GM12878 (cell line): ENCODE results near the gene DNAJC15. TPM values are rescaled to one million over a fixed set of nuclear protein-coding genes. Genes with fewer than 3 reads are reported as not detected.
A peak's percentile ranks its signal among the peaks of the same experiment; 100 is the strongest.

ENCODE experiments used
- ATAC-seq: fragments of 200-7000 bp; cut with Tn5 transposase; 3 replicates; pipeline ENCODE4 v1.9.1; 2020; ENCODE audit warnings: mild to moderate bottlenecking, moderate library complexity
- BruUV-seq: library from RNA; stranded (reverse); fragments of 400-500 nt; replicated peaks from 2 replicates; lab custom pipeline; 2021; lab: Mats Ljungman, UMichigan
- CTCF ChIA-PET: fragments of 300-600 bp; sonication (Branson Sonifier 250); formaldehyde crosslinking; extraction: SDS; loops from one replicate; lab custom pipeline; 2021; ENCODE audit warnings: inconsistent platforms; lab: Yijun Ruan, JAX
- POLR2A ChIA-PET: fragments of 350-600 bp; formaldehyde crosslinking; extraction: SDS; loops from one replicate; lab custom pipeline; 2021; ENCODE audit warnings: inconsistent platforms; lab: Charles Lee
- RAD21 ChIA-PET: fragments of 300-600 bp; sonication (Branson Sonifier 250); formaldehyde crosslinking; loops from one replicate; lab custom pipeline; 2023; ENCODE audit warnings: antibody characterized with exemption; ENCODE audit not compliant: unreplicated experiment; lab: Charles Lee
- SMC1A ChIA-PET: fragments of 300-600 bp; sonication (Branson Sonifier 250); formaldehyde crosslinking; loops from one replicate; lab custom pipeline; 2023; ENCODE audit not compliant: unreplicated experiment, uncharacterized antibody; lab: Charles Lee
- DNase-seq: peaks from one replicate; pipeline ENCODE4 v3.0.0-alpha.2; 2011; ENCODE audit warnings: low read depth, low spot score
- FAIRE-seq: peaks from 3 replicates; lab custom pipeline; 2011; peaks lifted over from hg19 to GRCh38; lab: Jason Lieb, UNC
- H2AFZ ChIP-seq: 2 replicates; pipeline ENCODE4 v1.6.0; 2011; ENCODE audit warnings: low read depth, low read length, control low read depth; ENCODE audit not compliant: control insufficient read depth
- H3K27ac ChIP-seq: 2 replicates; pipeline ENCODE4 v1.5.1; 2011; ENCODE audit warnings: control low read depth; ENCODE audit not compliant: control insufficient read depth, insufficient read depth
- H3K27me3 ChIP-seq, 2 experiments: replicated peaks in 1 of 2; 2 replicates each; pipeline versions ENCODE4 v1.6.0 to v1.6.1; 2011; ENCODE audit warnings: low read length in 1 of 2; ENCODE audit not compliant: control insufficient read depth in 2 of 2, insufficient read depth in 2 of 2
- H3K36me3 ChIP-seq, 2 experiments: 2 replicates each; pipeline ENCODE4 v1.5.1; 2011; ENCODE audit warnings: low read length in 1 of 2; ENCODE audit not compliant: control insufficient read depth in 2 of 2, insufficient read depth in 2 of 2
- H3K4me1 ChIP-seq: 2 replicates; pipeline ENCODE4 v1.6.1; 2011; ENCODE audit warnings: mild to moderate bottlenecking, low read length, moderate library complexity, mixed read lengths; ENCODE audit not compliant: control insufficient read depth, insufficient read depth
- H3K4me2 ChIP-seq: 2 replicates; pipeline ENCODE4 v1.6.0; 2011; ENCODE audit warnings: control low read depth; ENCODE audit not compliant: control insufficient read depth, insufficient read depth
- H3K4me3 ChIP-seq: fragments of 200-600 bp; sonication (generic); 2 replicates; pipeline ENCODE4 v1.5.1; 2016
- H3K79me2 ChIP-seq: 2 replicates; pipeline ENCODE4 v1.6.0; 2011; ENCODE audit warnings: low read length; ENCODE audit not compliant: control insufficient read depth, insufficient read depth
- H3K9ac ChIP-seq: 2 replicates; pipeline ENCODE4 v1.8.0; 2011; ENCODE audit warnings: low read length, control low read depth, mixed read lengths; ENCODE audit not compliant: control insufficient read depth, insufficient read depth
- H3K9me3 ChIP-seq: replicated peaks from 3 replicates; pipeline ENCODE4 v1.5.1; 2011; ENCODE audit warnings: mild to moderate bottlenecking, low read length; ENCODE audit not compliant: control insufficient read depth, insufficient read depth
- H4K20me1 ChIP-seq: 2 replicates; pipeline ENCODE4 v1.6.0; 2011; ENCODE audit not compliant: control insufficient read depth, insufficient read depth
- CREM ChIP-seq: IDR thresholded peaks from 2 replicates; pipeline ENCODE4 v1.6.1; 2014; ENCODE audit warnings: antibody characterized with exemption, low read depth
- KLF5 ChIP-seq: fragments of 450-650 bp; IDR thresholded peaks from 2 replicates; pipeline ENCODE4 v1.6.1; 2014; ENCODE audit warnings: mild to moderate bottlenecking; ENCODE audit not compliant: partially characterized antibody
- LARP7 ChIP-seq: fragments of 450-650 bp; IDR thresholded peaks from 2 replicates; pipeline ENCODE4 v1.6.1; 2017; ENCODE audit warnings: mild to moderate bottlenecking
- NFIC ChIP-seq: IDR thresholded peaks from 2 replicates; pipeline ENCODE4 v1.6.1; 2012; ENCODE audit warnings: low read depth, mild to moderate bottlenecking, inconsistent platforms, low read length, moderate library complexity
- NFXL1 ChIP-seq: fragments of 450-650 bp; IDR thresholded peaks from 2 replicates; pipeline ENCODE4 v1.6.1; 2017; ENCODE audit warnings: antibody characterized with exemption, mild to moderate bottlenecking, borderline replicate concordance
- NR2F1 ChIP-seq: fragments of 450-650 bp; conservative IDR thresholded peaks from 2 replicates; pipeline ENCODE4 v1.6.1; 2017; ENCODE audit warnings: mild to moderate bottlenecking
- RAD21 ChIP-seq: IDR thresholded peaks from 2 replicates; pipeline ENCODE4 v1.6.1; 2011; ENCODE audit warnings: mild to moderate bottlenecking, low read depth, low read length, moderate library complexity; ENCODE audit not compliant: insufficient read depth
- SMC3 ChIP-seq: IDR thresholded peaks from 2 replicates; pipeline ENCODE4 v1.6.1; 2011; ENCODE audit warnings: low read length, improper control_type of control experiment, borderline replicate concordance
- SP1 ChIP-seq: IDR thresholded peaks from one replicate; pipeline ENCODE4 v1.6.1; 2011; ENCODE audit warnings: low read depth, low read length
- STAT1 ChIP-seq: fragments of 450-650 bp; conservative IDR thresholded peaks from 2 replicates; pipeline ENCODE4 v1.6.1; 2014; ENCODE audit warnings: antibody characterized with exemption, mild to moderate bottlenecking
- TARDBP ChIP-seq: IDR thresholded peaks from 2 replicates; pipeline ENCODE4 v1.6.1; 2016; ENCODE audit warnings: borderline replicate concordance
- WGBS: methylation state at CpG from one replicate; pipeline ENCODE4 v1.1.6; 2016; ENCODE audit warnings: low lambda C conversion rate; ENCODE audit not compliant: insufficient replicate concordance, insufficient coverage; ENCODE audit errors: missing lambda C conversion rate; 5-methylcytosine and 5-hydroxymethylcytosine counted together
- in situ Hi-C: fragments of 300-500 bp; cut with MboI; formaldehyde crosslinking; loops from 9 replicates; pipeline ENCODE4 v1.14.3; 2018; ENCODE audit warnings: mixed read lengths
- intact Hi-C: fragments of 100-400 bp; cut with micrococcal nuclease; formaldehyde crosslinking; loops from one replicate; pipeline ENCODE4 v1.14.2; 2022; ENCODE audit not compliant: unreplicated experiment
- polyA plus RNA-seq, 11 experiments: library from polyadenylated mRNA; depleted of rRNA in 4 of 11; unstranded in 6 of 11; stranded (reverse) in 5 of 11; fragments of >200 nt; fragmentation: Nextera tagmentation in 4 of 11; fragmentation: Illumina TruSeq in 1 of 11; extraction: Ambion mirVana in 4 of 11; extraction: Trizol in 1 of 11; gene quantifications; 1 replicate in 1 of 11; 2 replicates in 10 of 11; pipeline versions ENCODE4 v1.2.1 to v1.2.3, GENCODE V29; 2011 to 2016; ENCODE audit warnings: inconsistent platforms in 2 of 11, missing spikeins in 2 of 11, low read depth in 1 of 11
- total RNA-seq, 4 experiments: library from RNA; depleted of rRNA in 3 of 4; stranded (reverse); fragments of >200 nt in 3 of 4; fragmentation: Illumina TruSeq in 1 of 4; extraction: Trizol in 1 of 4; gene quantifications; 2 replicates each; pipeline versions ENCODE4 v1.2.1 to v1.2.3, GENCODE V29; 2013 to 2021
- TF ChIP-seq, protein P1 (sequence below), 3 experiments: IDR thresholded peaks in 2 of 3; conservative IDR thresholded peaks in 1 of 3; 2 replicates each; pipeline ENCODE4 v1.5.1; 2011; ENCODE audit warnings: low read depth in 3 of 3, low read length in 3 of 3, mild to moderate bottlenecking in 3 of 3, control low read depth in 2 of 3, moderate library complexity in 2 of 3, inconsistent platforms in 1 of 3, mixed read lengths in 1 of 3; ENCODE audit not compliant: control insufficient read depth in 2 of 3, insufficient read depth in 1 of 3; ENCODE audit errors: extremely low read depth in 1 of 3
- TF ChIP-seq, protein P2 (sequence below): IDR thresholded peaks from 2 replicates; pipeline ENCODE4 v1.6.1; 2012; ENCODE audit warnings: improper control_type of control experiment, low read depth, low read length; ENCODE audit not compliant: insufficient replicate concordance

The DNAJC15 gene
- total and polyA plus RNA-seq, 10 of the 15 experiments (the other 5 are each of a cell fraction or from before 2014, with no cell fraction given) = 13.1 to 104 (median 54.4) TPM

DNA sequence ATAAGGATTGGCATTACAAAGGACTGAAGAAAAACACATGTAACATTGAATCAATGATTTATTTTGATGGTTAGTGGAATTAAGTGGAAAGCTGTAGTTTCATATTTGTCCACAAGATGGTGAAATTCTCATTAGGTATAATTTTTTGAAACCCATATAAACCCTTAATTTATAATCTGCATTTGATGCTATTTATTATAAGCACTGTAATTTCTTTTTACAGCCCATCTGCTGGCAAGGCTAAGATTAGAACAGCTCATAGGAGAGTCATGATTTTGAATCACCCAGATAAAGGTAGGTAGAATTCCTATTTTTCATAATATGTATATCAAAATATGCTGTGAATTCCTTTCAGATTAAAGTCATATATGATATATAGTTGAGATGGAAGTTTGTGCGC, 62.2 kb downstream of the DNAJC15 start:
- TF ChIP-seq, protein P1, sequence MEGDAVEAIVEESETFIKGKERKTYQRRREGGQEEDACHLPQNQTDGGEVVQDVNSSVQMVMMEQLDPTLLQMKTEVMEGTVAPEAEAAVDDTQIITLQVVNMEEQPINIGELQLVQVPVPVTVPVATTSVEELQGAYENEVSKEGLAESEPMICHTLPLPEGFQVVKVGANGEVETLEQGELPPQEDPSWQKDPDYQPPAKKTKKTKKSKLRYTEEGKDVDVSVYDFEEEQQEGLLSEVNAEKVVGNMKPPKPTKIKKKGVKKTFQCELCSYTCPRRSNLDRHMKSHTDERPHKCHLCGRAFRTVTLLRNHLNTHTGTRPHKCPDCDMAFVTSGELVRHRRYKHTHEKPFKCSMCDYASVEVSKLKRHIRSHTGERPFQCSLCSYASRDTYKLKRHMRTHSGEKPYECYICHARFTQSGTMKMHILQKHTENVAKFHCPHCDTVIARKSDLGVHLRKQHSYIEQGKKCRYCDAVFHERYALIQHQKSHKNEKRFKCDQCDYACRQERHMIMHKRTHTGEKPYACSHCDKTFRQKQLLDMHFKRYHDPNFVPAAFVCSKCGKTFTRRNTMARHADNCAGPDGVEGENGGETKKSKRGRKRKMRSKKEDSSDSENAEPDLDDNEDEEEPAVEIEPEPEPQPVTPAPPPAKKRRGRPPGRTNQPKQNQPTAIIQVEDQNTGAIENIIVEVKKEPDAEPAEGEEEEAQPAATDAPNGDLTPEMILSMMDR (IDR thresholded peaks at IDR 0.05 in 2 of 3, conservative IDR thresholded peaks at IDR 0.05 in 1 of 3; ENCODE audit: control insufficient read depth in 2 of 3, extremely low read depth in 1 of 3, insufficient read depth in 1 of 3, low read depth in 3 of 3, low read length in 3 of 3) = peak; percentile 3 to 44 (median 30); a peak in 2 of 6 replicates
- TF ChIP-seq SMC3 (peak; percentile 38; the same call in 1 of the 2 replicates), STAT1 (no peak), CREM (no peak), LARP7 (no peak), RAD21 (peak; percentile 36; the same call in 1 of the 2 replicates), NR2F1 (no peak), SP1 (no peak), TARDBP (no peak), NFXL1 (no peak), KLF5 (no peak), NFIC (no peak)
- TF ChIP-seq, protein P2, sequence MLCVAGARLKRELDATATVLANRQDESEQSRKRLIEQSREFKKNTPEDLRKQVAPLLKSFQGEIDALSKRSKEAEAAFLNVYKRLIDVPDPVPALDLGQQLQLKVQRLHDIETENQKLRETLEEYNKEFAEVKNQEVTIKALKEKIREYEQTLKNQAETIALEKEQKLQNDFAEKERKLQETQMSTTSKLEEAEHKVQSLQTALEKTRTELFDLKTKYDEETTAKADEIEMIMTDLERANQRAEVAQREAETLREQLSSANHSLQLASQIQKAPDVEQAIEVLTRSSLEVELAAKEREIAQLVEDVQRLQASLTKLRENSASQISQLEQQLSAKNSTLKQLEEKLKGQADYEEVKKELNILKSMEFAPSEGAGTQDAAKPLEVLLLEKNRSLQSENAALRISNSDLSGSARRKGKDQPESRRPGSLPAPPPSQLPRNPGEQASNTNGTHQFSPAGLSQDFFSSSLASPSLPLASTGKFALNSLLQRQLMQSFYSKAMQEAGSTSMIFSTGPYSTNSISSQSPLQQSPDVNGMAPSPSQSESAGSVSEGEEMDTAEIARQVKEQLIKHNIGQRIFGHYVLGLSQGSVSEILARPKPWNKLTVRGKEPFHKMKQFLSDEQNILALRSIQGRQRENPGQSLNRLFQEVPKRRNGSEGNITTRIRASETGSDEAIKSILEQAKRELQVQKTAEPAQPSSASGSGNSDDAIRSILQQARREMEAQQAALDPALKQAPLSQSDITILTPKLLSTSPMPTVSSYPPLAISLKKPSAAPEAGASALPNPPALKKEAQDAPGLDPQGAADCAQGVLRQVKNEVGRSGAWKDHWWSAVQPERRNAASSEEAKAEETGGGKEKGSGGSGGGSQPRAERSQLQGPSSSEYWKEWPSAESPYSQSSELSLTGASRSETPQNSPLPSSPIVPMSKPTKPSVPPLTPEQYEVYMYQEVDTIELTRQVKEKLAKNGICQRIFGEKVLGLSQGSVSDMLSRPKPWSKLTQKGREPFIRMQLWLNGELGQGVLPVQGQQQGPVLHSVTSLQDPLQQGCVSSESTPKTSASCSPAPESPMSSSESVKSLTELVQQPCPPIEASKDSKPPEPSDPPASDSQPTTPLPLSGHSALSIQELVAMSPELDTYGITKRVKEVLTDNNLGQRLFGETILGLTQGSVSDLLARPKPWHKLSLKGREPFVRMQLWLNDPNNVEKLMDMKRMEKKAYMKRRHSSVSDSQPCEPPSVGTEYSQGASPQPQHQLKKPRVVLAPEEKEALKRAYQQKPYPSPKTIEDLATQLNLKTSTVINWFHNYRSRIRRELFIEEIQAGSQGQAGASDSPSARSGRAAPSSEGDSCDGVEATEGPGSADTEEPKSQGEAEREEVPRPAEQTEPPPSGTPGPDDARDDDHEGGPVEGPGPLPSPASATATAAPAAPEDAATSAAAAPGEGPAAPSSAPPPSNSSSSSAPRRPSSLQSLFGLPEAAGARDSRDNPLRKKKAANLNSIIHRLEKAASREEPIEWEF = no peak
- TF ChIP-seq, all 136 proteins: peak for 3
- CTCF ChIA-PET = interaction anchor here (0.7 to 3.8 kb wide), 23 partner anchors 10 to 719 kb away, joined by 3 to 29 read pairs (median 4); no protein-coding TSS in a partner anchor
- Histone ChIP-seq H3K9me3 (peaks cover 8% of the 10 kb centered on the region), H4K20me1 (no peaks in the 10 kb centered on the region), H3K9ac (no peak overlapping the region), H3K4me1 (peaks cover 2% of the 10 kb centered on the region; the same call in 1 of the 2 replicates), H3K27ac (no peak overlapping the region), H3K4me2 (no peak overlapping the region), H3K36me3 (peaks cover 2 to 3% of the 10 kb centered on the region in 2 experiments; a peak in 3 of 4 replicates), H2AFZ (no peak overlapping the region), H3K4me3 (no peak overlapping the region), H3K79me2 (no peaks in the 10 kb centered on the region), H3K27me3 (no peaks in the 10 kb centered on the region)
- intact Hi-C loops (loop anchor here (5.0 kb wide), 1 partner anchor 717 kb away; no protein-coding TSS in a partner anchor), in situ Hi-C loops (no loop called here)
- DNase-seq = no peak
- BruUV-seq = no TSS peak
- POLR2A ChIA-PET = no interaction called here
- no peak for ATAC-seq
- WGBS = 100% methylated on average over 1 of the region's 1 CpG
- FAIRE-seq = no peak
- SMC1A ChIA-PET = interaction anchor here (0.8 to 5.6 kb wide), 14 partner anchors 9 to 718 kb away, joined by 3 to 45 read pairs (median 6); partner anchors contain the start of gene EPSTI1
- RAD21 ChIA-PET = interaction anchor here (0.6 to 2.1 kb wide), 10 partner anchors 9 to 721 kb away, joined by 3 to 10 read pairs (median 4); no protein-coding TSS in a partner anchor
